Transverse colon (tissue), 4 donors: ENCODE results near the gene YIPF5.
A peak's percentile ranks its signal among the peaks of the same experiment; 100 is the strongest.

Experiments used
- CTCF ChIP-seq, 5 experiments: fragments of 200-600 bp in 3 of 5; fragments of 450-650 bp in 2 of 5; sonication (generic) in 3 of 5; IDR thresholded peaks; 1 replicate in 2 of 5; 2 replicates in 3 of 5; pipeline ENCODE4 v1.5.1; 2016 to 2017; ENCODE audit warnings: antibody characterized with exemption in 5 of 5, inconsistent platforms in 3 of 5, mild to moderate bottlenecking in 2 of 5, moderate library complexity in 1 of 5
- EP300 ChIP-seq: sonication (generic); formaldehyde crosslinking; IDR thresholded peaks from one replicate; pipeline ENCODE4 v1.6.1; 2017; ENCODE audit warnings: antibody characterized with exemption, low read depth
- POLR2A ChIP-seq: fragments of 450-650 bp; IDR thresholded peaks from one replicate; pipeline ENCODE4 v1.6.1; 2016; ENCODE audit warnings: antibody characterized with exemption, mild to moderate bottlenecking, moderate library complexity
- POLR2AphosphoS5 ChIP-seq, 3 donors: sonication (generic); formaldehyde crosslinking; IDR thresholded peaks; one replicate each; pipeline ENCODE4 v1.6.1; 2016; ENCODE audit warnings: antibody characterized with exemption in 3 of 3

DNA sequence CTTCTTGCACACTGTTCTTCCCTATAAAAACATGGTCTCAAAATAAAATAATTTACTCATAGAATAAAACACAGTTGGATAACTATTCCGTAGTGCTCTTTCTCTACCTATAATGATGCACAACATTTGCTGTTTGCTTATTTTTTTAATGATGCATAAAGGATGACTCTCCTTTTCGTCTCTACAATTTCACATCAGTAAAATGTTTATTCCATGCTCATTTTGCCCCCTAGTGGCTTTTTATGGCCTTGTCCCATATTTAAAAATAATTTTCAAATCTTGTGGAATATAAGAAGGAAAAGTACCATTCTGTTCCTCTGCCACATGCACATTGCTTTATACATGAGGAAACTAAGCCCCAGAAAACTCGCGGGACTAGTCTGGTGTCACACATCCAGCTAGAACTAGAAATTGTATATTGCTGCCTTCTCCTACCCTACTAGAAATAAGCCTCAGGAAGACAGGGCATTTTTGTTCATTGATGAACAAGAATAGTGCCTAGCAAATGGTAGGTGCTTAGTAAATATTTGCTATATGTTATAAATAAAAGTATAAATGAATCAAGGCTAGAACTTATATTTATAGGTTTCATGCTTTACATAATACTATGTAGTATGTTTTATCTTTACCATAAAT, 12.9 kb upstream of the YIPF5 start:
- TF ChIP-seq CTCF (IDR thresholded peaks at IDR 0.05) = peak; percentile 43 to 72 (median 59)
- no peak for TF ChIP-seq POLR2A
- TF ChIP-seq EP300 = no peak
- no peak for TF ChIP-seq POLR2AphosphoS5 (IDR thresholded peaks at IDR 0.05)
